Stimulated activated CD8-positive, alpha-beta memory T cell treated with anti-CD3 and anti-CD28 coated beads, Interleukin-15, amount 100 ng/mL, for 1 hour (primary cell): ENCODE data around the gene ZNF587.
"Not testable (repeated sequence)": the region's sequence is repeated elsewhere in the genome, so short reads cannot be mapped to it uniquely, and the experiment has no call there.

ENCODE experiments used
- DNase-seq: peaks from one replicate; pipeline ENCODE4 v3.0.0-alpha.2; 2020; ENCODE audit warnings: low read depth

The ZNF587 gene

DNA sequence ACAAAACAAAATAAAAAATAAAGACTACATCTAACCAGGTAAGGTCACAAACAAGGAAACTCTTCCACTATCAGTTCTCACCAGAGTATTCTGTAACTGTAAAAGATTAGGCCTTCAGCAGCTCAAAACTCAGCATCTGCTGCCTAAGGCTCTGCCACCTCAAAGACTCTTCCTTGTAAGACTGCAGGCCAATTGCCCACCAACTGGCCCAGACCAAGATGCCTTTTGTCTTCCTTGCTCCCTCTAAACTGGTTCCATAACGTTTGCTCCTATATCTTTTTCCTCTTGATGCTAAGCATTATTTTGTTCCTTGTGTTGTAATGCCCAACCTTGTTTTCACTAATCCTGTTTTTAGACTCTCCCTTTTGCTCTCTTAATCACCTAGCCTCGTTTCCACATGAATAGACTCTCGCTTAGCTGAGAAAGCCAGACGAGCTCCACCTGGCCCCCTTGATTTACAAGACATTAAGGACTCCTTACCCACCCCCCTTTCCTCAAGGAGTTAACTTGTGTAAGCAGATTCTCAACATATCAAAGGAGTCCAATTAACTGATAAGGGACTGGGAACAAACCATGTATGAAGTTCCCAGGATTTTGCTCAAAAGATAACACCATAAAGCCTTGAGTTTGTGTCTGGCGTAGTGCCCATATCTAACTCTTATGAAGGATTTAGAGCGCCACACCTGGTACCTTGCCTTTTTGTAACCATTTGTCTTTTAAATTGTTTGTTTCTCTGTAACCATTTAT, 37.7 kb downstream of the ZNF587 start:
- DNase-seq = no peak

DNA sequence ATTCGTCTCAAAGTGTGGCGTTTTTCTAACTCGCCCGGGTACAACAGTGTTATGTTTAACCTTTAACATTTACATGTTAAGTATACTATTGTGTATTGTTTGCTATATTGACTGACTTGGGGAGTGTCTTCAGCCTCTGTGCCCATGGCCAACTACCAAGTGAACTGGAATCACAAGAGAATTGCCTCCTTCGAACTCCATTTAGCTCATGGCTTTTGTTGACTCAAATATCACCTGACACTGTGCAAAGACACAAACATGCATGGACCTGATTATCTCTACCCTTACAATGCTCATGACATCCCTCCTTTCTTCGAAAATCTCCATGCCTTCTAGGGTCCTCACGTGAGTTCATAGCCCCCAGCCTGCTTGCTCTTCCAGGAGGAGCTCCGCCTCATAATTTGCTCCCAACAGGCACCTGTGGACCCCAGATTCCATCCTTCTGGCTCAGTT, 38.5 kb downstream of the ZNF587 start:
- DNase-seq = no peak

DNA sequence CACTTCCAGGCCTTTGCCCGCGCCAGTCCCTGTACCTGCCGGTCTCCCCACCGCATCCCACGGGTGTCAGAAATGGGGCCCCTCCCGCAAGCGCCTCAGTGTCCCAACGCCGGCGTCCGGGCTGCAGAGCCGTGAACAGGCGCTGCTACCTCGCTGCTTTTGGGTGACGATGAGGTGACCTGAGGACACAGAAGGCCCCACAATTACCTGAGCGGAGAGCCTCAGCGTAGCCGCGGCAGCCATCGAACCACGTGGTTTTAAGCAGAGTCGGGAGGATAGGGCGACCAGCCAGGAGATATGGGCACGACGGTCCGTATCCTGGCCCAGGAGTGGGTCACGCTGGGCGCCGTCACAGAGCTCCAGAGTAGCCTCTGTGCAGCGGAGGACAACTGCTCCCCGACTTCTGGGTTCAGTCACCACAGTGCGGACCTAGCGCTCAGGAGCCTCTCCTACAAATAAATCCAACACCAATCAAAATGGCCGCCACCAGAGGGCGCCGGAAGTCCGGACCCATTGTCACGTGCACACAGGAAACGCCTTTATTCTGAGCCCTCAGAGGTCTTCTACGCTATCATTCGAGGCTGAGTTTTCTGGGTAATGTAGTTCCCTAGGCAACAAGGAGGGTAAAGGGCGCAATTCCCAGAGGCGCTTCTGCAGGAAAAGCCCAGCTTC, 39.0 kb downstream of the ZNF587 start, which contains the start of gene ZNF814:
TSS of gene ZNF814 (minus strand) at position 478 of the 672 bp plus-strand sequence. CDS start at position 243, 235 bp downstream.
- peak; percentile 70 for DNase-seq

DNA sequence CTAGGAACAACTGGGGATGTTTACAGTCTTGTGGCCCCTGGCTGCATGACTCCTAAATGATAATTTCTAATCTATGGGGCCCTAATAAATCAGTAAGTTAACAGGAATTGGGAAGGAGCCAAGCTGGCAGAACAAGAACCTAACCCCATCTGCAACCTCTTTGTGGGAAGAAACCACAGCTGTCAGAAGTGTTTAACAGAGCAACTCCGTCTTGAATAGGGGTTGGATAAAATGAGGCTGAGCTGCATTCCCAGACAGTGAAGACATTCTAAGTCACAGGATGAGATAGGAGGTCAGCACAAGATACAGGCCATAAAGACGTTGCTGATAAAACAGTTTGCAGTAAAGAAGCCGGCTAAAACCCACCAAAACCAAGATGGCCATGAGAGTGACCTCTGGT, 41.0 kb downstream of the ZNF587 start:
- not testable (repeated sequence) for DNase-seq

DNA sequence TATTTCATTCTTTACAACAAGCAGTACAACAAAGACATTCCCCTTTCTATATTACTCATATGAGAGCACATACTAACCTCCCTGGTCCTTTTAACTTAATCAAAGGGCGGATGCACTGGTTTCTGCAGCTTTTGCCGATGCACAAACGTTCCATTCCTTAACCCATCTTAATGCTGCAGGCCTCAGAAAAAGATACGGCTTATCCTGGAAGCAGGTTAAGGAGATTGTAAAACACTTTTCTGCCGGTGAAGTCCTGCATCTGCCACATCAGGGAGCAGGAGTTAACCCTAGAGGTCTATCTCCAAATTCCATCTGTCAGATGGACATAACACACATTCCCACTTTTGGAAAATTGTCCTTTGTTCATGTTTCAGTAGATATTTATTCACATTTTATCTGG, 50.7 kb downstream of the ZNF587 start:
- no peak for DNase-seq

DNA sequence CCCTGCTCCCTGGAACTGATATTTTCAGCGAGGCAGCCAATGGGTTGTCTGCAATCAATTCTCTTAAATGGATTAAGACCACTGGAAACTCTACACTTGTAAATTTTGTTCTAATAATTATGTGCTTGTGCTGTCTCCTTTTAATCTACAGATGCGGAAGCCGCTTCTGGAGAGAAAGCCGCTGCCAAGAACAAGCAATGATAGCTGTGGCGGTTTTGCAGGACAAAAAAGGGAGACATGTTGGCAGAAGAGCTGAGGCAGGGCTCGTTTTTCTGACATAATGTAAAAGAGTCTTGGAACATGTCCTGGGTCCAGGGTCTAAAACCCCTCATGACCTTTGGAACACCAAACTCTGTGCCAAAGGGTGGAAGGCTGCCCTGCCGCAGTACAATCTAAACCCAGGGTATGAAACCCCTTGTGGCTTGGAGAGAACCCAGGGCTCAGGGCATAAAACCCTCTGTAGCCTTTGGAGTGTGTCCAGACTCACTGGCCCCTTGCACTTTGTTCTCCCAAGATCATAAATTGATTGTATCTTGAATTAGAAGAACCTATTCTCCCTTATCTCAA, 54.0 kb downstream of the ZNF587 start:
- no peak for DNase-seq

DNA sequence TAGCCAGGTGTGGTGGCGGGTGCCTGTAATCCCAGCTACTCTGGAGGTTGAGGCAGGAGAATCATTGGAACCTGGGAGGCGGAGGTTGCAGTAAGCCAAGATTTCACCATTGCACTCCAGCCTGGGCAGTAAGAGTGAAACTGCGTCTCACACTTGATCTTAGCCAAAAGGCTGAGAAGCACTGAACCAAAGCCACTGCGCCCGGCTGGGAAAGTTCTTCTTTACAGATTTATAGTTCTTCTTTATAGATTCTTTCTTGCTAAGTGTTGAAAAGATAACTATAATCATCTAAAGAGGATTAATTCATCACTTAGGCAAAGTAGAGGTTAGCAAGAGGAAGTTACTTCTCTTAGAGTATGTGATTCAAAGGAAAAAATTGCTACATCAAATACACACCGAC, 55.6 kb downstream of the ZNF587 start:
- no peak for DNase-seq

DNA sequence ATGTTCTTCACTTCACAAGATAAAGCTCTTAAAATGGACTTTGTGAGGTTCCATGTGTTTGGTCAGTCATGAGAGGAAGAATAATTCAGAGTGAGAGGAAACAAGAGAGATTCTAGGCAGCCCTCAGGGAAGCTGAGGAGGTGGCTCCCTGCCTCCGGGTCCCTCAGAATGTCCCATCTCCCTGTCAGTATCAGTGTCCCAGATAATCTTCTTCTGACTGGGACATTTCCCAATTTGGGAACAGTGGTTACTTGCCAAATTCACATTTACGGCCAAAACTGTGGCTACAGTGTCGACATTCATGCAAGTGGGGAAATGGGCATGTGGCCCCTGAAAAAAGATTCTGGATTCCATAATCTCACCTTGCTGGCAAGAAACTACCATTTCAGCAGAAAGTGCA, 57.7 kb downstream of the ZNF587 start:
- no peak for DNase-seq

DNA sequence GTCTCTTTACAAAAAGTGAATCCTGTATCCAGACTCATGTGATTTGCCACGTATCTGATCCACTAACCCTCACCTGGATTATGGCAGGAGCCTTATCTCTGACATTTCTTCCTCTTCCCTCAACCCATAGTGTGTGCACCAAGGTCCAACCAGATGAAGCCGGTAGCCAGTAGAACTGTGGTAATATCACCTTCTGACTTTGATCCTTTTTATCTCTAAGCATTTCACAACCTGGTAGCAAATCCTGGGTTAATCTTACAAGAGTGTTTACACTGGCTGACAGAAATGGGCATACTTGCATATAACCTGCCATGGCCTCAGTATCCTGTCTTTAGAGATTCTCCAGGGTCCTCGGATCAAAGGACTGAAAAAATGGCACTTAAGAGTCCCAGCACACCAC, 64.9 kb downstream of the ZNF587 start:
- no peak for DNase-seq
